ENCODE results near the gene NCKAP1.

- no peak for TF ChIP-seq EP300 (IDR thresholded peaks at IDR 0.05)
- TF ChIP-seq, protein P1, sequence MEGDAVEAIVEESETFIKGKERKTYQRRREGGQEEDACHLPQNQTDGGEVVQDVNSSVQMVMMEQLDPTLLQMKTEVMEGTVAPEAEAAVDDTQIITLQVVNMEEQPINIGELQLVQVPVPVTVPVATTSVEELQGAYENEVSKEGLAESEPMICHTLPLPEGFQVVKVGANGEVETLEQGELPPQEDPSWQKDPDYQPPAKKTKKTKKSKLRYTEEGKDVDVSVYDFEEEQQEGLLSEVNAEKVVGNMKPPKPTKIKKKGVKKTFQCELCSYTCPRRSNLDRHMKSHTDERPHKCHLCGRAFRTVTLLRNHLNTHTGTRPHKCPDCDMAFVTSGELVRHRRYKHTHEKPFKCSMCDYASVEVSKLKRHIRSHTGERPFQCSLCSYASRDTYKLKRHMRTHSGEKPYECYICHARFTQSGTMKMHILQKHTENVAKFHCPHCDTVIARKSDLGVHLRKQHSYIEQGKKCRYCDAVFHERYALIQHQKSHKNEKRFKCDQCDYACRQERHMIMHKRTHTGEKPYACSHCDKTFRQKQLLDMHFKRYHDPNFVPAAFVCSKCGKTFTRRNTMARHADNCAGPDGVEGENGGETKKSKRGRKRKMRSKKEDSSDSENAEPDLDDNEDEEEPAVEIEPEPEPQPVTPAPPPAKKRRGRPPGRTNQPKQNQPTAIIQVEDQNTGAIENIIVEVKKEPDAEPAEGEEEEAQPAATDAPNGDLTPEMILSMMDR (IDR thresholded peaks at IDR 0.05), result peak in 5 of 6 experiments; percentile 18 to 46 (median 24)
These were observed 58.1 kb downstream of the NCKAP1 start for GRCh38 chr2:182980115-182980514.
